ENCODE measurements around the gene FHIT. TPM values are rescaled to one million over a fixed set of nuclear protein-coding genes. Genes with fewer than 3 reads are reported as not detected.

Gene FHIT
- total and polyA plus RNA-seq, 2 of the 4 experiments (the other 2 are of a cell fraction) = 0.07 TPM; not detected in 1

GRCh38 chr3:60651799-60652198 is 599.5 kb downstream of the FHIT start:
- no peak overlapping the region for H4K8ac ChIP-seq (ENCODE audit: low read depth in 2 of 2, low read length in 2 of 2)
- WGBS, 2 experiments (ENCODE audit: extremely low coverage in 2 of 2, insufficient read length in 1 of 2) = no CpG with 5 or more reads among the region's 3 CpGs

More at GRCh38 chr3:60651799-60652198, 599.5 kb downstream of the FHIT start:
- H3K9ac ChIP-seq (ENCODE audit: low read depth, low read length) = no peak overlapping the region
- dilution Hi-C loops (cut with HindIII; ENCODE audit: low sequenced_read_pairs, unreplicated experiment) (no loop called here), in situ Hi-C loops (cut with MboI; ENCODE audit: low sequenced_read_pairs) (no loop called here), intact Hi-C loops (cut with micrococcal nuclease) (no loop called here)
- H3K27ac ChIP-seq (ENCODE audit: insufficient read depth, low read length) = no peak overlapping the region
- no peaks in the 10 kb centered on the region for H4K20me1 ChIP-seq (ENCODE audit: insufficient read depth, low read length)
- no peak overlapping the region for H4K91ac ChIP-seq (ENCODE audit: insufficient read depth, low read depth, low read length)
- H2BK120ac ChIP-seq (ENCODE audit: low read depth, low read length) = no peak overlapping the region
- H3K4me3 ChIP-seq (ENCODE audit: insufficient read depth, low read depth, low read length) = no peak overlapping the region
- ChIA-PET CTCF (no interaction called here), POLR2A (ENCODE audit: unreplicated experiment) (no interaction called here)
- H3K4me2 ChIP-seq (ENCODE audit: low read depth, low read length) = no peak overlapping the region
- H4K5ac ChIP-seq (ENCODE audit: low read depth, low read length) = no peak overlapping the region
- H3K18ac ChIP-seq (ENCODE audit: low read depth, low read length) = no peak overlapping the region
- no peak overlapping the region for H2BK20ac ChIP-seq (ENCODE audit: low read depth, low read length)
- H2BK15ac ChIP-seq (ENCODE audit: low read depth, low read length) = no peak overlapping the region
- H3K14ac ChIP-seq (replicated peaks; ENCODE audit: low read depth, low read length) = no peak overlapping the region
- no peaks in the 10 kb centered on the region for H3K4me1 ChIP-seq (ENCODE audit: control insufficient read depth, insufficient read depth, low read length)
- TF ChIP-seq NFE2L2 (IDR thresholded peaks at IDR 0.05; ENCODE audit: low read depth, low read length) (no peak), MAZ (IDR thresholded peaks at IDR 0.05; ENCODE audit: borderline replicate concordance, low read depth, low read length) (no peak), USF2 (IDR thresholded peaks at IDR 0.05; ENCODE audit: low read depth, low read length) (no peak), SMC3 (IDR thresholded peaks at IDR 0.05; ENCODE audit: low read depth, low read length) (no peak), MAFK (IDR thresholded peaks at IDR 0.05; ENCODE audit: low read depth, low read length) (no peak), RAD21 (IDR thresholded peaks at IDR 0.05; ENCODE audit: low read length) (no peak), MXI1 (IDR thresholded peaks at IDR 0.05; ENCODE audit: borderline replicate concordance, low read depth, low read length) (no peak), RCOR1 (IDR thresholded peaks at IDR 0.05; ENCODE audit: insufficient replicate concordance, low read length) (no peak), RFX5 (IDR thresholded peaks at IDR 0.05; ENCODE audit: low read depth, low read length) (no peak), ELK1 (IDR thresholded peaks at IDR 0.05; ENCODE audit: borderline replicate concordance, low read depth, low read length) (no peak), CTCF (conservative IDR thresholded peaks at IDR 0.05; ENCODE audit: low read depth, low read length) (no peak), CHD1 (IDR thresholded peaks at IDR 0.05; ENCODE audit: low read depth, low read length) (no peak), BHLHE40 (IDR thresholded peaks at IDR 0.05; ENCODE audit: low read depth, low read length) (no peak), CEBPB (IDR thresholded peaks at IDR 0.05; ENCODE audit: low read depth, low read length) (no peak), FOS (IDR thresholded peaks at IDR 0.05; ENCODE audit: low read depth, low read length) (no peak)
- H3K27me3 ChIP-seq (ENCODE audit: control insufficient read depth, insufficient read depth, low read length) = no peaks in the 10 kb centered on the region
- no peak overlapping the region for H2AK9ac ChIP-seq (replicated peaks; ENCODE audit: low read depth, low read length, poor library complexity)
- ATAC-seq (ENCODE audit: low read depth) (no peak), DNase-seq (no peak)
- no TSS peak for BruUV-seq (replicated peaks)
- no peak overlapping the region for H3K4ac ChIP-seq (ENCODE audit: low read depth, low read length)
- no peak overlapping the region for H2BK5ac ChIP-seq (ENCODE audit: low read depth, low read length, poor library complexity, severe bottlenecking)
- no peak overlapping the region for H2AFZ ChIP-seq (replicated peaks; ENCODE audit: low read length, poor library complexity)
- no peaks in the 10 kb centered on the region for H3K9me1 ChIP-seq (ENCODE audit: insufficient read depth, low read length)
- no peak overlapping the region for H3K56ac ChIP-seq (ENCODE audit: extremely low read depth, insufficient read depth, low read length)
- no peak overlapping the region for H2AK5ac ChIP-seq (ENCODE audit: low read depth, low read length)
- no peaks in the 10 kb centered on the region for H3K79me1 ChIP-seq (ENCODE audit: low read depth in 1 of 2, low read length in 2 of 2)
- no peak overlapping the region for H3K23ac ChIP-seq (ENCODE audit: low read depth, low read length)
- H3K36me3 ChIP-seq (ENCODE audit: control insufficient read depth, insufficient read depth, low read length) = no peaks in the 10 kb centered on the region
- H3K9me3 ChIP-seq (ENCODE audit: control insufficient read depth, insufficient read depth, low read length) = 0 out of 2 replicates have a peak, but pooled peaks cover 2% of the 10 kb centered on the region
